HFF-Myc (cell line): Measurements from ENCODE around the gene DIRAS1.

Source experiments
- DNase-seq: peaks from one replicate; pipeline ENCODE4 v3.0.0-alpha.2; 2011; ENCODE audit warnings: low read depth; ENCODE audit errors: extremely low read depth
- H3K4me3 ChIP-seq: replicated peaks from 2 replicates; pipeline ENCODE4 v1.5.1; 2011; ENCODE audit warnings: low read depth, mild to moderate bottlenecking, control low read depth, low read length
- CTCF ChIP-seq: IDR thresholded peaks from 2 replicates; pipeline ENCODE4 v1.5.1; 2012; ENCODE audit warnings: mild to moderate bottlenecking, low read depth, low read length, control low read depth; ENCODE audit errors: missing control alignments

Gene DIRAS1

GRCh38 chr19:2711172-2711874 is 9.8 kb downstream of the DIRAS1 start:
- DNase-seq: no peak
- H3K4me3 ChIP-seq: no peak overlapping the region
- TF ChIP-seq CTCF: no peak

- no peak for TF ChIP-seq CTCF
- no peak for DNase-seq
- no peak overlapping the region for H3K4me3 ChIP-seq
Measured at GRCh38 chr19:2706251-2706650, 14.9 kb downstream of the DIRAS1 start.

DNA sequence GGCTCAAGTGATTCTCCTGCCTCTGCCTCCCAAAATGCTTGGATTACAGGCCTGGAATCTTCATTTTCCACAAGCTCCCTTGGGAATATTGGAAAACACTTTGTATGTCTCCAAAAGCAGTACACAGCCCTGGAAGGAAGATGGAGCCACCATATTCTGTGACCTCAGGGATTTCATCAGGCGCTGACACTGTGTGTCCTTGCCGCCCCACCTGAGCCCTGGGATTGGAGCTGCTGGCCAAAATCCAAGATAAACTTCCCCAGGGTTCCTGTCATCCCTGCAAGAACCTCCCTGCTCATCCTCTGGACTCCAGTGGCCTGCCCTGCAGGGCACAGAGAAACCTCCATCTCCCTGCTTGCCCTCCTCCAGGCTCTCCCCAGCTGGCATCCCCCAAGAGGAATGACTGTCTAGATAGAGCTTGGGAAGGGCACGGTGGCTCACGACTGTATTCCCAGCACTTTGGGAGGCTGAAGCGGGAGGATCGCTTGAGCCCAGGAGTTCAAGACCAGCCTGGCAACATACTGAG is 17.4 kb downstream of the DIRAS1 start:
- TF ChIP-seq CTCF: no peak
- DNase-seq: no peak
- no peak overlapping the region for H3K4me3 ChIP-seq

GRCh38 chr19:2703077-2703437 is 18.1 kb downstream of the DIRAS1 start:
- H3K4me3 ChIP-seq: no peak overlapping the region
- no peak for DNase-seq
- TF ChIP-seq CTCF: no peak

GRCh38 chr19:2702170-2703076 is 18.7 kb downstream of the DIRAS1 start, which contains the start of gene GNG7:
TSS of gene GNG7 (minus strand) at chr19:2702694. CDS start at chr19:2520688, 182,006 bp downstream.
- H3K4me3 ChIP-seq: no peak within 1 kb of the TSS
- TF ChIP-seq CTCF: no peak
- DNase-seq: no peak

DNA sequence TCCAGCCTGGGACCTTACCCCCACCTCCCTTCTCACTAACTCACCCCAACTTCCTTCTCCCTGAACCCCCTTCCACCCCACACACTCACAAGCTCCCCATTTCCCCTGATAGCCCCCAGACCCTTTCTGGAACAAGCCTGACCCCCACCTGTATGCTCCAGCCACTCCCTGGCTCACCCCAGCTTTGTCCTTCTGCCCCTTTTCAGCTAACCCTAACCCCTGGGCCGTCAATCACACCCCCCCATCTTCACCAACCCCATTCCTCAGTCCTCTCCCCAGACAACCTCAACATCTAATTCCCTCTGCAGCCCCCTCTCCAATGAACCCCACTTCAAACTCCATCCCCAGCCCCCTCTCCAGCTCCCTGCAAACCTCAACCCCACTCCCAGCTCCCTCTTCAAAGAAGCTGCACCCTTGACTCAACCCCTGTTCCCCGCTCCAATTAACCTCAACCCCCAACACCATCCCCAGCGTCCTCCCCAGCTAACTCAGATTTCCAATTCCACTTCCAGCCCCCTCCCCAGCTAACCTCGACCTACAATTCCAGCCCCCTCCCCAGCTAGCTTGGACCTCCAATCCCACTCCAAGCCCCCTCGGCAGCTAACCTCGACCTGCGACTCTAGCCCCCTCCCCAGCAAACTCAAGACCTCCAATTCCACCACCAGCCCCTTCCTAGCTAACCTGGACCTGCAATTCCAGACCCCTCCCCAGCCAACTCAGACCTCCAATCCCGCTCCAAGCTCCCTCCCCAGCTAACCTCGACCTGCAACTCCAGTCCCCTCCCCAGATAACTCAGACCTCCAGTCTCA is 19.6 kb downstream of the DIRAS1 start:
- DNase-seq: no peak
- no peak for TF ChIP-seq CTCF
- no peak overlapping the region for H3K4me3 ChIP-seq
